Small intestine (tissue), 7 donors: ENCODE measurements around the gene MAP1LC3B2. TPM values are rescaled to one million over a fixed set of nuclear protein-coding genes. Genes with fewer than 3 reads are reported as not detected.

Experiments
- DNase-seq, 2 donors: peaks; one replicate each; pipeline versions ENCODE4 v3.0.0 to v3.0.0-alpha.2; 2013
- FAIRE-seq: peaks from 2 replicates; lab custom pipeline; 2012; peaks lifted over from hg19 to GRCh38; lab: Jason Lieb, UNC
- H3K27ac ChIP-seq, 3 donors: one replicate each; pipeline ENCODE4 v1.5.1; 2013; ENCODE audit warnings: low read length in 2 of 3, mild to moderate bottlenecking in 2 of 3, control low read depth in 1 of 3, inconsistent platforms in 1 of 3, low read depth in 1 of 3, moderate library complexity in 1 of 3
- H3K27me3 ChIP-seq, 3 donors: one replicate each; pipeline ENCODE4 v1.6.1; 2013; ENCODE audit warnings: low read length in 3 of 3, inconsistent platforms in 1 of 3; ENCODE audit not compliant: control insufficient read depth in 3 of 3, insufficient read depth in 3 of 3
- H3K36me3 ChIP-seq, 3 donors: one replicate each; pipeline ENCODE4 v1.6.1; 2013; ENCODE audit warnings: low read length in 3 of 3, inconsistent platforms in 1 of 3, low read depth in 1 of 3, mild to moderate bottlenecking in 1 of 3, moderate library complexity in 1 of 3; ENCODE audit not compliant: control insufficient read depth in 3 of 3, insufficient read depth in 2 of 3
- H3K4me1 ChIP-seq, 3 donors: one replicate each; pipeline ENCODE4 v1.6.1; 2013; ENCODE audit warnings: low read length in 2 of 3, inconsistent platforms in 1 of 3, low read depth in 1 of 3, mild to moderate bottlenecking in 1 of 3, moderate library complexity in 1 of 3; ENCODE audit not compliant: control insufficient read depth in 3 of 3, insufficient read depth in 2 of 3
- H3K4me3 ChIP-seq, 3 donors: one replicate each; pipeline ENCODE4 v1.5.1; 2013; ENCODE audit warnings: low read length in 3 of 3, control low read depth in 1 of 3, inconsistent platforms in 1 of 3, low read depth in 1 of 3, mild to moderate bottlenecking in 1 of 3, moderate library complexity in 1 of 3
- H3K9me3 ChIP-seq, 2 donors: one replicate each; pipeline ENCODE4 v1.6.1; 2013; ENCODE audit warnings: low read depth in 1 of 2, low read length in 1 of 2; ENCODE audit not compliant: control insufficient read depth in 2 of 2, insufficient read depth in 1 of 2
- WGBS, 3 donors: extraction: QIAGEN DNeasy Blood & Tissue Kit; methylation state at CpG; one replicate each; pipeline ENCODE4 v1.1.7; 2013; 5-methylcytosine and 5-hydroxymethylcytosine counted together
- polyA plus RNA-seq, 4 donors: library from polyadenylated mRNA; stranded (reverse) in 3 of 4; unstranded in 1 of 4; fragments of 200-250 nt in 3 of 4; fragments of 120-200 nt in 1 of 4; gene quantifications; one replicate each; pipeline versions ENCODE4 v1.2.1 to v1.2.3, GENCODE V29; 2013
- donor health status: healthy with polysubstance abuse.
- donor health status: control.
- donor health status: control.
- donor health status: Bipolar disorder and iron deficiency.
- donor health status: healthy.

The MAP1LC3B2 gene
- polyA plus RNA-seq, 4 donors, result 1.1 to 2.7 (median 2.0) TPM

DNA sequence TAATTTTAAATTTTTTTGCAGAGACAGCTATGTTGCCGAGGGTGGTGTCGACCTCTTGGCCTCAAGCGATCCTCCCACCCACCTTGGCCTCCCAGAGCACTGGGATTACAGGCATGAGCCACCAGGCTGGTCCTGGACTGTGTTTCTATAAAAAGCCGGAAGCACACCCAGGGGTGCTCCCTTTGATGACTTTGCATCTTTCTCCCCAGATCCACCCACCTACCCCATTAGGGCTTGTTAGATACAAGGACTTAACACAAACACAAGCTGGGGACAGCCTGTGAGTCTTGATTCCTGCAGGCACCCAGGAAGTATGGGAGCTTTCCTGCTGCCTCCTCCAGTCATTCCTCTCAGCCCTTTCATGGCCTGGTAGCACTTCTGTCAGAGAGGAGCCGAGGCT, 67.0 kb downstream of the MAP1LC3B2 start:
- FAIRE-seq (no peak), DNase-seq (no peak)
- Histone ChIP-seq H3K27me3 (no peaks in the 10 kb centered on the region), H3K9me3 (peaks cover 0 to 10% of the 10 kb centered on the region in 2 donors), H3K4me3 (no peak overlapping the region), H3K36me3 (no peaks in the 10 kb centered on the region), H3K27ac (no peak overlapping the region), H3K4me1 (no peaks in the 10 kb centered on the region)
- whole genome bisulfite sequencing, 3 donors, result 75 to 90% (median 85%) methylated on average over 5 of the region's 5 CpGs

Other genes with a start within 250 kb of the MAP1LC3B2 start
- 10 to 100 TPM; 10.3 to 44.8 (median 16.4) TPM for gene SPRING1, start 178.7 kb downstream of the MAP1LC3B2 start, polyA plus RNA-seq
- 1 to 10 TPM in 2 of 4 donors, under 1 TPM in 2; 0.45 to 2.4 (median 1.0) TPM for gene RNFT2, start 178.9 kb downstream of the MAP1LC3B2 start, polyA plus RNA-seq